GM23248 (cell line): ENCODE data around the gene APH1B.

ENCODE experiments used
- EZH2 ChIP-seq: fragments of 200-600 bp; sonication (generic); IDR thresholded peaks from 2 replicates; pipeline ENCODE4 v1.6.1; 2018; ENCODE audit warnings: antibody characterized with exemption, mild to moderate bottlenecking; ENCODE audit not compliant: insufficient read depth, poor library complexity, severe bottlenecking
- EZH2phosphoT487 ChIP-seq: fragments of 200-600 bp; sonication (generic); IDR thresholded peaks from 2 replicates; pipeline ENCODE4 v1.6.1; 2018; ENCODE audit warnings: antibody characterized with exemption, moderate library complexity, mild to moderate bottlenecking, low read depth; ENCODE audit not compliant: insufficient read depth

GRCh38 chr15:63357731-63358130 is 80.3 kb downstream of the APH1B start:
- TF ChIP-seq EZH2phosphoT487 (no peak), EZH2 (no peak)
